GM13976 (cell line): ENCODE data around the gene FBXO38.

Experiments used
- DNase-seq: peaks from one replicate; pipeline ENCODE4 v3.0.0; 2012; ENCODE audit warnings: low spot score
- CTCF ChIP-seq: IDR thresholded peaks from 2 replicates; pipeline ENCODE4 v1.5.1; 2012; ENCODE audit warnings: borderline replicate concordance, mild to moderate bottlenecking; ENCODE audit not compliant: insufficient read depth; ENCODE audit errors: extremely low read depth, missing control alignments, control extremely low read depth
- in situ Hi-C: fragments of 300-500 bp; cut with MboI; formaldehyde crosslinking; loops from one replicate; pipeline ENCODE4 v1.12.0; 2022; ENCODE audit warnings: low sequenced_read_pairs, mixed read lengths, inconsistent platforms; ENCODE audit not compliant: unreplicated experiment

Gene FBXO38

DNA sequence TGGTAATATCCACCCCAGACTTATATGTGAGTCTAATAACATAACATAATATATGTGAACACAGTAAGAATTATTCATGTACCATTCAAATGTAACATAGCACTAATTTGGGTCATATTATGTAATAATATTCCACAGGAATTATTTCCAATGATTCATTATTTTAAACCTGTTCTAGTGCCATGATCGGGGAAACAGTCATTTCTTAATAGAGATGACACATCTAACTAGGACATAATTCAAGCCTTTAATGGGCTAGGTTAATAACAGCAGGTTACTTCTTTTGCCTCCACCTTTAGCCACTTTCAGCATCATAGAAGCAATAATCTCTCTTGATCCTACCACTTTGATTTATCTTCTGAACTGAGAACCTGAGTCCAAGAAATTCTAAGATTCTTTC is 36.1 kb upstream of the FBXO38 start:
- in situ Hi-C loops: no loop called here
- DNase-seq: no peak
- no peak for TF ChIP-seq CTCF

GRCh38 chr5:148352696-148353095 is 31.1 kb upstream of the FBXO38 start:
- DNase-seq: no peak
- in situ Hi-C loops: no loop called here
- no peak for TF ChIP-seq CTCF

- in situ Hi-C loops: no loop called here
- no peak for DNase-seq
- no peak for TF ChIP-seq CTCF
Observed at GRCh38 chr5:148353634-148354033, 30.1 kb upstream of the FBXO38 start.

DNA sequence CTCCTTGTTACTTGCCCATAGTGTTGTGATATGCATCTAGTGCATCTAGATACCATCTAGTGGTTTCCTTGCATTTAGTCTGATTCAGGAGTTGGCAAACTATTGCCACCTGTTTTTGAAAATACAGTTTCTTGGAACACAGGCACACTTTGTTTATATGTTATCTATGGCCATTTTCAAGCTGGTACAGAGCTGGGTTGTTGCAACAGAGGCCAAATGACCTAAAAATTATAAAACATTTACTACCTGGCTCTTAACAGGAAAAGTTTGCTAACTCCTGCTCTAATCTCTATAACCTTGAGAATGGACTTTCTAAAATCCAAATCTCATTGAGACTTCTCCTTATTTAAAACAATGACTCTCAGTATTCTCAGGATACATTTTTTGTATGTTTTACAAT is 19.4 kb upstream of the FBXO38 start:
- TF ChIP-seq CTCF: no peak
- DNase-seq: no peak
- in situ Hi-C loops: no loop called here

DNA sequence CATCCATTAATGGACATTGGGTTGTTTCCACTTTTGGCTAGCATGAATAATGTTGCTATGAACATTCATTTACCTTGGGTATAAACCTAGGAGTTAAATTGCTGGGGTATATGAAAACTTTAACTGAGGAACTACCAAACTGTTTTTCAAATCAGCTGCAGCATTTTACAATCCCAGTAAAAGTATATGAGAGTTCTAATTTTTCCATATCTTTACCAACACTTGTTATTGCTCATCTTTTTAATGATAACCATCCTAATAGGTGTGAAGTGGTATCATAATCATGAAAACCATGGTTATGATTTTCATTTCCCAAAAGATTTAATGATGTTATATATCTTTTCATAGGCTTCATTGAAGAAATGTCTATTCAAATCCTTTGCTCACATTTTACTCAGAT is 15.5 kb upstream of the FBXO38 start:
- TF ChIP-seq CTCF: no peak
- DNase-seq: no peak
- in situ Hi-C loops: no loop called here

GRCh38 chr5:148372166-148372725 is 11.5 kb upstream of the FBXO38 start:
- in situ Hi-C loops: no loop called here
- TF ChIP-seq CTCF: no peak
- no peak for DNase-seq

DNA sequence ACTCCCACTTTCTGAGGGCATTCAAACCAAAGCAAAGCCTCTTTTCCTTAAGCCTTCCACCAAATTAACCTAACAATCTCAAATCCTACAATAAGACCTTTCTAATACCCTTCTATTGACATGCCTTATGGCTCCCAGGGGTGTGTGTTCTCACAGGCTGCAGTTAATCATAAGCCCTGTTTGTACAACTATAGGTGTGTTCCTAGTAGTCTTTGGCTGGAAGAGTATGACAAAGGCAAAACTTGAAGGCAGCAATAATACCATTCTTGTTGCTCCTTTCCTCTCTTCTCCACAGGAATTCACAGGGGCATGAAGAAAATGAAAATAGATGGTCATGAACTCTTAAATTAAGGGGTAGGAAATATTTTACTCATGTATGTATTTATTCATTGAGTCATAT is 10.9 kb upstream of the FBXO38 start:
- TF ChIP-seq CTCF: no peak
- in situ Hi-C loops: no loop called here
- DNase-seq: no peak
